Measurements from ENCODE around the gene PFKM. TPM values are rescaled to one million over a fixed set of nuclear protein-coding genes. Genes with fewer than 3 reads are reported as not detected.

PFKM gene
- total RNA-seq, 4 donors from 2014 or later = 15.1 to 28.1 (median 26.0) TPM

DNA sequence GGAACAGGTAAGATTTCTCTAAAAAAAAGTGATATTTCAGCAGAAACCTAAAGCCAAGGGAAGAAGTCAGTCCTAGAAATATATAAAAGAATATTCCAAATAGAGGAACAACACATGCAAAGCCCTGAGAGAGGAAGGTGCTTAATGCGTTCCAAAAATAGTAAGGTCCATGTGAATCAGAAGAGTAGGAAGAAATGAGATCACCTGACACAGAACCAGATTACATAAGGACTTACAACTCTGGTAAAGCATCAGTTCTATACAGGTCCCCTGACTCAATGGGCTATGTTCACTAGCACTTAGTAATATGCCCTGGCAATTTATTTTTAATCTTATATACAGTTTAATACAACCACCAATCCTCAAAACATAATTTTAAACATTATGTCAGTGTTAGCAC lies 43.3 kb upstream of the PFKM start:
- no peak overlapping the region for H3K4me3 ChIP-seq (ENCODE audit: low read depth, poor library complexity, severe bottlenecking)
- DNase-seq (ENCODE audit: low spot score in 2 of 2) = no peak
- 58 to 69% methylated on average over 1 of the region's 1 CpG for WGBS, 2 donors
- intact Hi-C loops (cut with DNase I; ENCODE audit: low total_unique reads) = no loop called here
- TF ChIP-seq, protein P1, sequence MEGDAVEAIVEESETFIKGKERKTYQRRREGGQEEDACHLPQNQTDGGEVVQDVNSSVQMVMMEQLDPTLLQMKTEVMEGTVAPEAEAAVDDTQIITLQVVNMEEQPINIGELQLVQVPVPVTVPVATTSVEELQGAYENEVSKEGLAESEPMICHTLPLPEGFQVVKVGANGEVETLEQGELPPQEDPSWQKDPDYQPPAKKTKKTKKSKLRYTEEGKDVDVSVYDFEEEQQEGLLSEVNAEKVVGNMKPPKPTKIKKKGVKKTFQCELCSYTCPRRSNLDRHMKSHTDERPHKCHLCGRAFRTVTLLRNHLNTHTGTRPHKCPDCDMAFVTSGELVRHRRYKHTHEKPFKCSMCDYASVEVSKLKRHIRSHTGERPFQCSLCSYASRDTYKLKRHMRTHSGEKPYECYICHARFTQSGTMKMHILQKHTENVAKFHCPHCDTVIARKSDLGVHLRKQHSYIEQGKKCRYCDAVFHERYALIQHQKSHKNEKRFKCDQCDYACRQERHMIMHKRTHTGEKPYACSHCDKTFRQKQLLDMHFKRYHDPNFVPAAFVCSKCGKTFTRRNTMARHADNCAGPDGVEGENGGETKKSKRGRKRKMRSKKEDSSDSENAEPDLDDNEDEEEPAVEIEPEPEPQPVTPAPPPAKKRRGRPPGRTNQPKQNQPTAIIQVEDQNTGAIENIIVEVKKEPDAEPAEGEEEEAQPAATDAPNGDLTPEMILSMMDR (IDR thresholded peaks at IDR 0.05) = no peak
- TF ChIP-seq POLR2A (IDR thresholded peaks at IDR 0.05) = no peak

- H3K4me3 ChIP-seq (ENCODE audit: low read depth, poor library complexity, severe bottlenecking) = no peak overlapping the region
- DNase-seq (ENCODE audit: low spot score in 2 of 2) = no peak
- intact Hi-C loops (cut with DNase I; ENCODE audit: low total_unique reads) = no loop called here
- TF ChIP-seq POLR2A (IDR thresholded peaks at IDR 0.05) = no peak
- TF ChIP-seq, protein P1 (IDR thresholded peaks at IDR 0.05) = no peak
- WGBS, 2 donors = 88 to 92% methylated on average over 2 of the region's 2 CpGs
Measured at GRCh38 chr12:48077111-48077510, 42.1 kb upstream of the PFKM start.

GRCh38 chr12:48078901-48079300 lies 40.3 kb upstream of the PFKM start:
- DNase-seq (ENCODE audit: low spot score in 2 of 2) = no peak
- H3K4me3 ChIP-seq (ENCODE audit: low read depth, poor library complexity, severe bottlenecking) = no peak overlapping the region
- TF ChIP-seq, protein P1 (IDR thresholded peaks at IDR 0.05) = no peak
- no peak for TF ChIP-seq POLR2A (IDR thresholded peaks at IDR 0.05)
- 83 to 89% methylated on average over 5 of the region's 5 CpGs for WGBS, 2 donors
- intact Hi-C loops (cut with DNase I; ENCODE audit: low total_unique reads) = no loop called here

DNA sequence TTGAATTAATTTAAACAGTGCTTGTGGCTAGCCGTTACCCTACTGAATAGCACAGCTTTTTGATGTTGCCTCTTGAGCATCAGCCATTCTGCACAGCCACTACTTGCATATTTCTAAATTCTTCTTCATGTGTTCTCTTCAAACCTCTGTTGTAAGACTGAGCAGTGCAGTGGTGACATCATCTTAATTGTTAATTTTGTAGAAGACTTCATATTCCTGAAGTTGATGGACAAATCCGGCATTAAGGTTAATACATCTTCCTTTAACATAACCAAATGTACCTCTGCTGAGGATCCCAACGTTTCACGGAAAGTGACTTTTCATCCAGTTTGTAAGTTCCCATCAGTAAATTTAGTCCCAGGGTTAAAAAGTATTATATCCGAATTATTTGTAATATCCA lies 38.9 kb upstream of the PFKM start:
- no peak overlapping the region for H3K4me3 ChIP-seq (ENCODE audit: low read depth, poor library complexity, severe bottlenecking)
- intact Hi-C loops (cut with DNase I; ENCODE audit: low total_unique reads) = no loop called here
- TF ChIP-seq, protein P1 (IDR thresholded peaks at IDR 0.05) = no peak
- TF ChIP-seq POLR2A (IDR thresholded peaks at IDR 0.05) = no peak
- WGBS, 2 donors = 93 to 95% methylated on average over 5 of the region's 5 CpGs
- no peak for DNase-seq (ENCODE audit: low spot score in 2 of 2)

DNA sequence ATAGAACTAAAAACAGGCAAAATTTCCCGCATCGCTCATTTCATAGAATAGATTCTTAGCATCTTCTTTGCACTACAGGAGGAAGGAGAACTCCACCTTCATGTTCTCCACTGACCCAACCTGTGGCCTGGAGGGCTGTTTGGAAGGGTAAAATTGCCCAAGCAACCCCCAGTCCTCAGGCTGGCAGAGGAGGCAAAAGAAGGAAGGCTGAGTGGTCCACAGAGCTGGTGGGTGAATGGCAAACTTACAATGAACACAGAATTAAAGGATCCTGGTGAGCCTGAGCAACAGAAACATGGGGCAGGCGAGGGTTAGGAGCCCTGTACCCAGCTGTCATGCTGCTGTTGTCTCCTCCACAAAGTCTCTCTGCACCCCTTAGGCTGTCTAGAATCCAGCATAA lies 38.3 kb upstream of the PFKM start:
- TF ChIP-seq, protein P1 (IDR thresholded peaks at IDR 0.05) = no peak
- no peak for TF ChIP-seq POLR2A (IDR thresholded peaks at IDR 0.05)
- H3K4me3 ChIP-seq (ENCODE audit: low read depth, poor library complexity, severe bottlenecking) = no peak overlapping the region
- DNase-seq (ENCODE audit: low spot score in 2 of 2) = no peak
- intact Hi-C loops (cut with DNase I; ENCODE audit: low total_unique reads) = no loop called here
- 95 to 98% methylated on average over 3 of the region's 3 CpGs for WGBS, 2 donors

GRCh38 chr12:48084066-48084465 lies 35.1 kb upstream of the PFKM start:
- intact Hi-C loops (cut with DNase I; ENCODE audit: low total_unique reads) = no loop called here
- 64 to 72% methylated on average over 1 of the region's 1 CpG for WGBS, 2 donors
- DNase-seq (ENCODE audit: low spot score in 2 of 2) = no peak
- TF ChIP-seq, protein P1 (IDR thresholded peaks at IDR 0.05) = no peak
- TF ChIP-seq POLR2A (IDR thresholded peaks at IDR 0.05) = no peak
- no peak overlapping the region for H3K4me3 ChIP-seq (ENCODE audit: low read depth, poor library complexity, severe bottlenecking)
